ENCODE results near the gene SELENOT. TPM values are rescaled to one million over a fixed set of nuclear protein-coding genes. Genes with fewer than 3 reads are reported as not detected.
A peak's percentile ranks its signal among the peaks of the same experiment; 100 is the strongest.

The SELENOT gene, protein sequence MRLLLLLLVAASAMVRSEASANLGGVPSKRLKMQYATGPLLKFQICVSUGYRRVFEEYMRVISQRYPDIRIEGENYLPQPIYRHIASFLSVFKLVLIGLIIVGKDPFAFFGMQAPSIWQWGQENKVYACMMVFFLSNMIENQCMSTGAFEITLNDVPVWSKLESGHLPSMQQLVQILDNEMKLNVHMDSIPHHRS
- 109 and 135 TPM in 2 replicates for total RNA-seq

DNA sequence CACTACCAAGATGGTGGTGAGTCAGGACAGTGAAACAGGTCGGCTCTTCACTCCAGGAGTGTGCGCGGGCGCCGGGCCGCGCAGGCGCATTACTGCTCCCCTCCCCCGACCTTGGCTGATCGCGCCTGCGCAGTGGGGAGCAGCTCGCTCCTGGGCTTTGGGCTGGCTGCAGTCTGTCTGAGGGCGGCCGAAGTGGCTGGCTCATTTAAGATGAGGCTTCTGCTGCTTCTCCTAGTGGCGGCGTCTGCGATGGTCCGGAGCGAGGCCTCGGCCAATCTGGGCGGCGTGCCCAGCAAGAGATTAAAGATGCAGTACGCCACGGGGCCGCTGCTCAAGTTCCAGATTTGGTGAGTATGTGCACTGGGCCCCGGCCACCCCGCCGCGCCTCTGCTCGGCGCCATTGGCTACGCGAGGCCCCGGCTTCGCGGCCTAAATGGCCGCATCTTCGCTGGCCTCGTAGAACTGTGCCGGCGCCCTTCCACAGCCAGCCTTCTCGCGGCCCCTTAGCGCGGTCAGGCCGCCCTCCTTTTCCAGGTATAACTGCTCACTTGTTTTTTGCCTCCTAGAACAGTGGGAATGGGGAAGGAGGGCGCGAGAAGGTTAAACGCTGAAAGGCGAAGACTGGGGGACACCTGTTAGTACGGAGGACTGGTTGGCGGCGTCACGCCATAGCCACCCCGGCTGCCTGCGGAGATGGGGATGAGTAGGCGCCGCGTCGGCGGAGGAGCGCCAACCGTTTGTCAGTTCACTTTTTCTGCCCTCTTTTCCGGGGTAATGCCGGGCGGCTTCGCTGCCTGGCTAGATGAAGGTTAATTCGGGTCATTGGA lies at the start of gene SELENOT:
TSS of gene SELENOT (plus strand) at position 169 of the 827 bp plus-strand sequence. CDS start at position 211, 42 bp downstream.
- Histone ChIP-seq H3K36me3 (ENCODE audit: control insufficient read depth, insufficient read depth, low read length) (no peaks in the 10 kb centered on the region), H3K27me3 (ENCODE audit: control insufficient read depth, insufficient read depth, low read length) (no peaks in the 10 kb centered on the region), H3K4me3 (ENCODE audit: low read depth, low read length) (peak within 1 kb of the TSS; percentile 74)
- peak; percentile 85 for DNase-seq (ENCODE audit: low read depth)
- TF ChIP-seq, protein P1, sequence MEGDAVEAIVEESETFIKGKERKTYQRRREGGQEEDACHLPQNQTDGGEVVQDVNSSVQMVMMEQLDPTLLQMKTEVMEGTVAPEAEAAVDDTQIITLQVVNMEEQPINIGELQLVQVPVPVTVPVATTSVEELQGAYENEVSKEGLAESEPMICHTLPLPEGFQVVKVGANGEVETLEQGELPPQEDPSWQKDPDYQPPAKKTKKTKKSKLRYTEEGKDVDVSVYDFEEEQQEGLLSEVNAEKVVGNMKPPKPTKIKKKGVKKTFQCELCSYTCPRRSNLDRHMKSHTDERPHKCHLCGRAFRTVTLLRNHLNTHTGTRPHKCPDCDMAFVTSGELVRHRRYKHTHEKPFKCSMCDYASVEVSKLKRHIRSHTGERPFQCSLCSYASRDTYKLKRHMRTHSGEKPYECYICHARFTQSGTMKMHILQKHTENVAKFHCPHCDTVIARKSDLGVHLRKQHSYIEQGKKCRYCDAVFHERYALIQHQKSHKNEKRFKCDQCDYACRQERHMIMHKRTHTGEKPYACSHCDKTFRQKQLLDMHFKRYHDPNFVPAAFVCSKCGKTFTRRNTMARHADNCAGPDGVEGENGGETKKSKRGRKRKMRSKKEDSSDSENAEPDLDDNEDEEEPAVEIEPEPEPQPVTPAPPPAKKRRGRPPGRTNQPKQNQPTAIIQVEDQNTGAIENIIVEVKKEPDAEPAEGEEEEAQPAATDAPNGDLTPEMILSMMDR (IDR thresholded peaks at IDR 0.05; ENCODE audit: insufficient read depth, low read length, poor library complexity, severe bottlenecking): peak; percentile 12

DNA sequence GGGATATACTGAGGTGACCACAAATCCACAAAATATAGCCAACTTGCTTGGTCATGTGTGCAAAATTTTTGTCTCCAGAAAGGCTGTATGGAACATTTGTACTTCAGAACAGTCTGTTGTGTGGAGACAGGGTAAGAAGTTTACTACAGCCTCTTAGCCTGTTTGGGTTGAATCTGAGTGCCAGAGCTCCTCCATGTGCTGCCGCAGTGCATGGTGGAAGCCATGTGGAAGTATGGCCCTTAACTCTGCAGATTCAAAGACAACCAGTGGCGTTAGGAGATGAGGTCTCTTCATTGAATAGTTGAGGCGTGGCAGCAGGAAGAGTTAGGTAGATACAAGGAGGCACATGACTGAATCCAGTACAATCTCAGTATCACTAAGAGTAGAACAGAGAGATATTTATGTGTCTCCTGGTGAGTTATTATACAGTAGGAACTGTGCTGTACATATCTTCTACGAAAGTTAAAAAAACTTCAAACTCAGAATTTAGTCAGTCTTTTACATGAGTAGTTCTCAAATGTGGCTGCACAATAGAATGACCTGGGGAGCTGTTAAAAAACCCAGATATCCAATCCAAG lies 47.2 kb upstream of the SELENOT start:
- no peak overlapping the region for H3K4me3 ChIP-seq (ENCODE audit: low read depth, low read length)
- H3K27me3 ChIP-seq (ENCODE audit: control insufficient read depth, insufficient read depth, low read length): no peaks in the 10 kb centered on the region
- no peak for DNase-seq (ENCODE audit: low read depth)
- TF ChIP-seq, protein P1 (IDR thresholded peaks at IDR 0.05; ENCODE audit: insufficient read depth, low read length, poor library complexity, severe bottlenecking): no peak
- H3K36me3 ChIP-seq (ENCODE audit: control insufficient read depth, insufficient read depth, low read length): no peaks in the 10 kb centered on the region

DNA sequence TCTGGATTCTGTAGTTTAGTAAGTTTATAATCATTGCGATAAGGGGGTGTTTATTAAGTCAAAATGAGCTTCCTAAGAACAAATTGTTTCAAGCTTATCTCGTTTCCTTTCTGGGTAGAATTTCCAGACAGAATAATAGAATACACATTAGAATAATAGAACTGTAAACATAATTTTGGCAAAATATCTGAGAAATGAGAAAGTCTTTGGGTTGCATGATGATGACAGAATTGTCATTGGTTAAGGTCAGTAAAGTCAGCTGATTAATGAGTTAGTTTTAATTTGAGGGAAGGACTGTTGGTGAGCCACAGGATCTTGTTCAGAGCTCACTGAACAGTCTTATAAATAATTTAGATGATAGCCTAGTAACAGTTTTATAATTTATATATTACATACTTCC lies 46.3 kb upstream of the SELENOT start:
- H3K4me3 ChIP-seq (ENCODE audit: low read depth, low read length): no peak overlapping the region
- H3K36me3 ChIP-seq (ENCODE audit: control insufficient read depth, insufficient read depth, low read length): no peaks in the 10 kb centered on the region
- DNase-seq (ENCODE audit: low read depth): no peak
- H3K27me3 ChIP-seq (ENCODE audit: control insufficient read depth, insufficient read depth, low read length): no peaks in the 10 kb centered on the region
- TF ChIP-seq, protein P1 (IDR thresholded peaks at IDR 0.05; ENCODE audit: insufficient read depth, low read length, poor library complexity, severe bottlenecking): no peak

DNA sequence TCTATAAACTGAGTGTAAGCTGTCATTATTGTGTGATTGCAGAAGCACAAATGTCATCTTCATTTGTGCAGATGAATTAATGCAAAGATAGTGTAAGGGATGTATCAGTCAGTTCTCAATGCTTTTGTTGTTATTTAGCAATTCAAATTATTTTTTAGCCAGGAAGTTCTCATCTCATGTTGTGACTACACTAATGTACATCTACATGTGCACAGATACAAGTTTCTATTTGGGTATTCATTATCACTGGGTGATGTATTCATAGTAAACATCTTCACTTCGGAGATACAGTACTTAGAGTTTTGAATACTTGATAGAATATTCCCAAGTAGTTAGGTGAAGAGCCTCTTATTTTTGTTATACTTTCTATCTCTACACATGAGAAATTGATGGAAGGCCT lies 45.4 kb upstream of the SELENOT start:
- no peak for DNase-seq (ENCODE audit: low read depth)
- H3K4me3 ChIP-seq (ENCODE audit: low read depth, low read length): no peak overlapping the region
- no peaks in the 10 kb centered on the region for H3K36me3 ChIP-seq (ENCODE audit: control insufficient read depth, insufficient read depth, low read length)
- TF ChIP-seq, protein P1 (IDR thresholded peaks at IDR 0.05; ENCODE audit: insufficient read depth, low read length, poor library complexity, severe bottlenecking): no peak
- no peaks in the 10 kb centered on the region for H3K27me3 ChIP-seq (ENCODE audit: control insufficient read depth, insufficient read depth, low read length)

DNA sequence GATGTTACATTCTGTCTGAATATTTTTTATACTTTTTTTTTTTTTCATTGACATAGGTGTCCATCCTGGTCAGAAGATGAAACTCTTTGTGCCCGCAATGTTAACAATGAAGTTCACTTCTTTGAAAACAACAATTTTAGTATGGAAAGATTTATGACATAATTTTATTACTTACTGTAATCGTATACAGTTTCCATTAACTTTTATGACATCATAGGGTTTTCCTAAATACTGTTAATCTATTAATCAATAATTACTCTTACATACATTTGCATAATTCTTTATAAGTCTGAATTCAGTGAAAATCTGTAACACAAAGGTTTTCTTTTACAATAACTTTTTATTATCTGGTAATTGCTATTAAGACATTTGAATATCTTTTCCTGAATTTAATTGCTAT lies 38.9 kb upstream of the SELENOT start:
- TF ChIP-seq, protein P1 (IDR thresholded peaks at IDR 0.05; ENCODE audit: insufficient read depth, low read length, poor library complexity, severe bottlenecking): no peak
- H3K27me3 ChIP-seq (ENCODE audit: control insufficient read depth, insufficient read depth, low read length): no peaks in the 10 kb centered on the region
- no peaks in the 10 kb centered on the region for H3K36me3 ChIP-seq (ENCODE audit: control insufficient read depth, insufficient read depth, low read length)
- H3K4me3 ChIP-seq (ENCODE audit: low read depth, low read length): no peak overlapping the region
- no peak for DNase-seq (ENCODE audit: low read depth)
